ENCODE data around the gene C1orf198.

GRCh38 chr1:230807029-230807428 is 61.3 kb downstream of the C1orf198 start:
- TF ChIP-seq CTCF (IDR thresholded peaks at IDR 0.05) (no peak), EZH2 (IDR thresholded peaks at IDR 0.05) (no peak), EZH2phosphoT487 (IDR thresholded peaks at IDR 0.05) (no peak)

Data from neural progenitor cell (in vitro differentiated cells).